Ovary (tissue), 9 donors: ENCODE data around the gene LPCAT1. TPM values are rescaled to one million over a fixed set of nuclear protein-coding genes. Genes with fewer than 3 reads are reported as not detected.

Experiments
- DNase-seq, 5 donors: peaks; one replicate each; pipeline ENCODE4 v3.0.0-alpha.2; 2019 to 2020
- H3K27ac ChIP-seq, 2 donors: fragments of 200-600 bp; one replicate each; pipeline versions ENCODE4 v1.5.1 to v1.8.0; 2019 to 2022
- H3K27me3 ChIP-seq: fragments of 200-600 bp; one replicate; pipeline ENCODE4 v1.8.0; 2022
- H3K36me3 ChIP-seq: fragments of 200-600 bp; sonication (generic); one replicate; pipeline ENCODE4 v1.5.1; 2019
- H3K4me1 ChIP-seq: one replicate; pipeline ENCODE4 v1.8.1; 2013; ENCODE audit warnings: mild to moderate bottlenecking, moderate library complexity; ENCODE audit not compliant: insufficient read depth
- H3K4me3 ChIP-seq: fragments of 200-600 bp; sonication (generic); one replicate; pipeline ENCODE4 v1.5.1; 2017
- H3K9me3 ChIP-seq, 2 donors: fragments of 200-600 bp in 1 of 2; sonication (generic) in 1 of 2; one replicate each; pipeline versions ENCODE4 v1.5.1 to v1.8.1; 2013 to 2019; ENCODE audit warnings: mild to moderate bottlenecking in 1 of 2, moderate library complexity in 1 of 2
- EP300 ChIP-seq: sonication (generic); formaldehyde crosslinking; IDR thresholded peaks from one replicate; pipeline ENCODE4 v1.6.1; 2017; ENCODE audit warnings: antibody characterized with exemption
- POLR2A ChIP-seq: fragments of 450-650 bp; IDR thresholded peaks from one replicate; pipeline ENCODE4 v1.6.1; 2017; ENCODE audit warnings: antibody characterized with exemption, mild to moderate bottlenecking, moderate library complexity
- WGBS, 3 donors: extraction: QIAGEN DNeasy Blood & Tissue Kit in 1 of 3; methylation state at CpG; one replicate each; pipeline versions ENCODE4 v1.1.5 to v1.1.7; 2013 to 2017; 5-methylcytosine and 5-hydroxymethylcytosine counted together
- intact Hi-C, 4 donors: fragments of 100-400 bp; cut with DNase I; formaldehyde crosslinking; loops; one replicate each; pipeline versions ENCODE4 v1.11.0 to v1.15.1; 2022 to 2023
- polyA plus RNA-seq, 2 donors: library from polyadenylated mRNA; stranded (reverse); fragments of 200-250 nt in 1 of 2; fragments of 350-450 nt in 1 of 2; fragmentation: Illumina TruSeq in 1 of 2; extraction: RNeasy Lipid Tissue Mini Kit (QIAGEN cat#74804) in 1 of 2; gene quantifications; one replicate each; pipeline ENCODE4 v1.2.3, GENCODE V29; 2013 to 2014
- total RNA-seq, 7 donors: library from RNA; depleted of rRNA in 2 of 7; stranded (reverse); fragments of >200 nt in 2 of 7; fragmentation: NEBNext Ultra II Directional in 3 of 7; extraction: Animal tissue kit (Norgen Biotek cat#: 25700) in 3 of 7; gene quantifications; one replicate each; pipeline versions ENCODE4 v1.1.0 to v1.2.4, GENCODE V29; 2016 to 2023
- TF ChIP-seq, protein P1 (sequence below), 3 donors: fragments of 450-650 bp in 2 of 3; fragments of 200-600 bp in 1 of 3; IDR thresholded peaks; one replicate each; pipeline versions ENCODE4 v1.5.1 to v1.8.0; 2016 to 2022; ENCODE audit warnings: antibody characterized with exemption in 3 of 3, mild to moderate bottlenecking in 1 of 3
- donor health status: DM: no; HTN: no; CAD: no; lungs with moderate emphysema.
- donor health status: DM: no; HTN: no; CAD: no.
- donor health status: Bipolar disorder and iron deficiency.
- donor health status: DM: yes; HTN: yes; CAD: no.
- donor health status: DM: no; HTN: no; CAD: no.
- donor health status: DM: yes; HTN: yes; CAD: no.

Gene LPCAT1
- total and polyA plus RNA-seq, 9 donors, result 13.0 to 57.1 (median 25.3) TPM

DNA sequence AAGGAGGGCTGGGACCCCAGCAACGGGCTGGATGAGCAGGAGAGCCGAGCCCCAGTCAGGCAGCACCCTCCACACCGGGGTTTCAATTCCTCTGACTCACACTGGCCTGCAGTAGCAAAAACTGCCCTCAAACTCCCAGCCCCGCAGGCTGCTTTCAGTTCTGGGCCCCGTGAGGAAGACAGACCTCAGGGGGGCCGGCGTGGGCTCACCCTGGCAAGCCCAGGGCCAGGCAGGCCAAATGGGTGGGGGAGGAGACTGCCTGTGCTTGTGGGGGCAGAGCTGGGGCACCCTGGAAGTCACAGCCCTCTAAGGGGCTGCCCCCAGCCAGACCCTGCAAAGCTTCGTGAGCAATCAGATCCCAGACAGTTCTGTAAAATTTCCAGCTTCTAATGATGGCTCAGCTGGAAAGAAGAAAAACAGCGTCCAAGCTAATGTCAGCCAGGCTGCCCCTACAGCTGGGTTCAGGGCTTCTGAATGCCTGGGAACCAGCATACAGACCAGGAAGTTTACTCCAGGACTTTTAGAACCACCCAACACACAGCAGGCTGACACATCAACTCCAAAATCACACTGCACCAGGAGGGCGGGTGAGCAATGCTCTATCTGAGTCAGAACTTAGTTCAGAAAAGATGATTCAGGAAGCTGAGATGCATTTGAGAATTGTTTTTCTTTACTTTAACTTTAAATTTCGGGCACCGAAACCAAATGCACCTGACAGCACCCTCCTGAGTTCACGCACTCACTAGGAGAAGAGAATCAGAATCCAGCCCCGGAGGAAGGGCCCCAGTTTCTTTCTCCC lies 34.7 kb downstream of the LPCAT1 start:
- intact Hi-C loops, result loop anchor here in 1 of 4 donors (10.0 kb wide), 1 partner anchor 156 kb away; no protein-coding TSS in a partner anchor
- Histone ChIP-seq H3K4me1 (no peaks in the 10 kb centered on the region), H3K36me3 (no peaks in the 10 kb centered on the region), H3K4me3 (no peak overlapping the region), H3K9me3 (no peaks in the 10 kb centered on the region), H3K27me3 (no peaks in the 10 kb centered on the region), H3K27ac (no peak overlapping the region)
- TF ChIP-seq EP300, result no peak
- TF ChIP-seq, protein P1, sequence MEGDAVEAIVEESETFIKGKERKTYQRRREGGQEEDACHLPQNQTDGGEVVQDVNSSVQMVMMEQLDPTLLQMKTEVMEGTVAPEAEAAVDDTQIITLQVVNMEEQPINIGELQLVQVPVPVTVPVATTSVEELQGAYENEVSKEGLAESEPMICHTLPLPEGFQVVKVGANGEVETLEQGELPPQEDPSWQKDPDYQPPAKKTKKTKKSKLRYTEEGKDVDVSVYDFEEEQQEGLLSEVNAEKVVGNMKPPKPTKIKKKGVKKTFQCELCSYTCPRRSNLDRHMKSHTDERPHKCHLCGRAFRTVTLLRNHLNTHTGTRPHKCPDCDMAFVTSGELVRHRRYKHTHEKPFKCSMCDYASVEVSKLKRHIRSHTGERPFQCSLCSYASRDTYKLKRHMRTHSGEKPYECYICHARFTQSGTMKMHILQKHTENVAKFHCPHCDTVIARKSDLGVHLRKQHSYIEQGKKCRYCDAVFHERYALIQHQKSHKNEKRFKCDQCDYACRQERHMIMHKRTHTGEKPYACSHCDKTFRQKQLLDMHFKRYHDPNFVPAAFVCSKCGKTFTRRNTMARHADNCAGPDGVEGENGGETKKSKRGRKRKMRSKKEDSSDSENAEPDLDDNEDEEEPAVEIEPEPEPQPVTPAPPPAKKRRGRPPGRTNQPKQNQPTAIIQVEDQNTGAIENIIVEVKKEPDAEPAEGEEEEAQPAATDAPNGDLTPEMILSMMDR (IDR thresholded peaks at IDR 0.05), result no peak
- no peak for TF ChIP-seq POLR2A
- 57 to 65% (median 57%) methylated on average over 14 of the region's 14 CpGs for WGBS, 3 donors
- DNase-seq, result no peak

DNA sequence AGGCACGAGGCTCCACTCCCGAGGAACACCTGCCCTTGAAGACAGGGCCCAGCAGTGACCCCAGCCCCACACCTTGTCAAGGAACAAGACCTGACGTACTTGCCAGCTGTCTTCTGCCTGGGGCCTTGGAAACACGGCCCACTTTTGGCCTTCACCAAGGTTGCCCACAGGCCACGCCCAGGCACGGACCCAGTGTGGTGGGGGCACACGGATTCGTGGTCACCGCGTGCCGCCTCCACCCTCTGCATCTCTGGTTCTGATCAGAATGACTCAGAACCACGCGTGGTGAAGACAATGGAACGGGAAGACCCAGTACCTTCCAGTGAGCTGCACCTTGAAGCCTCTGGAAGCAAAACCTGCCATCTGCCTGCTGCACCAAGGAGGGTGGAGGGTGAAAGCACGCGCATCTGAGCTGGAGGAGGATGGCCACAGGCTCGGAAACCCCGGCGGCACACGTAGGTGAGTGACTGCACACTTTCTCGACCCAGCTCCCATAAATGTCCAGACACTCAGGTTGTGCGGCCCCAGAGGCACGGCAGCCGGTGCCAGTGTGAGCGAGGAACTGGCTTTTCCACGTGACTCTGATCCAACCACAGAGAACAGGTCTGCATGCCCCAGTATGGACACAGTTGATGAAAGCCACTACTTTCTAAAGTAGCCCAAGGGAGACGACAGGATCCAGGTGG lies 36.5 kb downstream of the LPCAT1 start:
- DNase-seq, result no peak
- WGBS, 3 donors, result 87 to 93% (median 90%) methylated on average over 27 of the region's 27 CpGs
- no peaks in the 10 kb centered on the region for H3K4me1 ChIP-seq
- no peak overlapping the region for H3K27ac ChIP-seq
- H3K4me3 ChIP-seq, result no peak overlapping the region
- TF ChIP-seq EP300 (no peak), POLR2A (no peak)
- TF ChIP-seq, protein P1 (IDR thresholded peaks at IDR 0.05), result no peak
- intact Hi-C loops, result loop anchor here in 1 of 4 donors (10.0 kb wide), 1 partner anchor 158 kb away; no protein-coding TSS in a partner anchor
- H3K27me3 ChIP-seq, result no peaks in the 10 kb centered on the region
- no peaks in the 10 kb centered on the region for H3K36me3 ChIP-seq
- no peaks in the 10 kb centered on the region for H3K9me3 ChIP-seq

DNA sequence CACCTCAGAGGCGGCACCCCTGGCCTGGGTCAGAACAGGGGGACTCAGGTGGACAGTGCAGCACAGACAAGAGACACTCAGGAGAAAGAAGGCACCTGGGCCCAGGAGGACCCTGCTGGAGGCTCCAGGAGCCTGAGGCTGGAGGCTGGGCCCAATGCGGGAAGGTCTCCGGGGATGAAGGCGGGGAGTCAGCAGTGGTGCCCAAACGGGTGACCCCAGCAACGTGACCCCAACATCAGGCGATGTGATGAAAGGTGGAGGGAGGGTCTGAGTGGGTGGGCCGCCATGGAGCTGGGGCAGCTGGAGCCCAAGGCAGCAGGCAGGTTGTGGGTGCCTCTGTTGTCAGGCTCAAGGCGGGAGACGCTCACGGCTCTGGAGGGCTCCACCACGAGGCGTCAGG lies 37.5 kb downstream of the LPCAT1 start:
- no peak for DNase-seq
- no peaks in the 10 kb centered on the region for H3K36me3 ChIP-seq
- no peaks in the 10 kb centered on the region for H3K27me3 ChIP-seq
- H3K4me1 ChIP-seq, result no peaks in the 10 kb centered on the region
- WGBS, 3 donors, result 88 to 92% (median 92%) methylated on average over 13 of the region's 13 CpGs
- no peaks in the 10 kb centered on the region for H3K9me3 ChIP-seq
- intact Hi-C loops, result loop anchor here in 1 of 4 donors (10.0 kb wide), 1 partner anchor 159 kb away; no protein-coding TSS in a partner anchor
- TF ChIP-seq EP300 (no peak), POLR2A (no peak)
- TF ChIP-seq, protein P1 (IDR thresholded peaks at IDR 0.05), result no peak
- no peak overlapping the region for H3K27ac ChIP-seq
- no peak overlapping the region for H3K4me3 ChIP-seq

DNA sequence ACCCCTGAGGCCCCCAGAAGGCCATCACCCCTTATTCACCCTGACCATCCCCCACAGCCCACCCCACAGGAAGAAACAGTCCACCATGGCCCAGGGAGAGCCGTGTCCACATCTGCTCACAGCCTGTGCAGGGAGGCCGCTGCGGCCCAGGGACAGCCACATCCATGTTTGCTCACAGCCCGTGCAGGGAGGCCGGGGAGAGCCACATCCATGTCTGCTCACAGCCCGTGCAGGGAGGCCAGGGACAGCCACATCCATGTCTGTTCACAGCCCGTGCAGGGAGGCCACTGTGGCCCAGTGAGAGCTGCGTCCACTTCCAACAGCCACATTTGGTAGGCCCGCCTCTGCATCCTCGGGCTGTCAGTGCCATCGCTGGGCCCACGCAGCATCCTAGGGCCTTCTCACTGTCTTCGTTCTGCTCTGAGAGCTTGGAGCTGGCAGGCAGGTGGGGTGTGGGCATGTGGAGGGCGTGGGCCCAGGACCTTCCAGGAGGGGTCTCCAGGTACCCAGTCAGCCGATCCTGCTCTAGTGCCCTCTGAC lies 38.1 kb downstream of the LPCAT1 start:
- no peaks in the 10 kb centered on the region for H3K9me3 ChIP-seq
- H3K27ac ChIP-seq, result no peak overlapping the region
- DNase-seq, result no peak
- no peak overlapping the region for H3K4me3 ChIP-seq
- H3K4me1 ChIP-seq, result no peaks in the 10 kb centered on the region
- intact Hi-C loops, result loop anchor here in 1 of 4 donors (10.0 kb wide), 1 partner anchor 159 kb away; no protein-coding TSS in a partner anchor
- WGBS, 3 donors, result 86 to 91% (median 90%) methylated on average over 12 to 15 of the region's 15 CpGs
- TF ChIP-seq EP300 (no peak), POLR2A (no peak)
- TF ChIP-seq, protein P1 (IDR thresholded peaks at IDR 0.05), result no peak
- H3K36me3 ChIP-seq, result no peaks in the 10 kb centered on the region
- H3K27me3 ChIP-seq, result no peaks in the 10 kb centered on the region
